Measurements from ENCODE around the gene NBEAL2.

Gene NBEAL2

GRCh38 chr3:47002171-47003055 lies 22.9 kb downstream of the NBEAL2 start:
- no peak for DNase-seq

- DNase-seq, result no peak
Measured at GRCh38 chr3:47003056-47003410, 23.6 kb downstream of the NBEAL2 start.

GRCh38 chr3:47003461-47004368 lies 24.2 kb downstream of the NBEAL2 start:
- no peak for DNase-seq

GRCh38 chr3:47004369-47005211 lies 25.1 kb downstream of the NBEAL2 start:
- no peak for DNase-seq

- no peak for DNase-seq
Measured at GRCh38 chr3:47005212-47006144, 26.0 kb downstream of the NBEAL2 start.

- no peak for DNase-seq
Measured at GRCh38 chr3:47006145-47006651, 26.7 kb downstream of the NBEAL2 start.

- no peak for DNase-seq
Measured at GRCh38 chr3:47007001-47007400, 27.5 kb downstream of the NBEAL2 start.

GRCh38 chr3:47007482-47008233 lies 28.2 kb downstream of the NBEAL2 start:
- no peak for DNase-seq

- no peak for DNase-seq
Measured at GRCh38 chr3:47008234-47008796, 28.8 kb downstream of the NBEAL2 start.

- DNase-seq, result no peak
Measured at GRCh38 chr3:47008851-47009224, 29.4 kb downstream of the NBEAL2 start.

GRCh38 chr3:47009225-47010110 lies 30.0 kb downstream of the NBEAL2 start:
- DNase-seq, result peak; percentile 85 to 92 (median 90)

- DNase-seq, result peak in 1 of 3 experiments; percentile 23
Measured at GRCh38 chr3:47010111-47010712, 30.7 kb downstream of the NBEAL2 start.

GRCh38 chr3:47010910-47011309 lies 31.4 kb downstream of the NBEAL2 start:
- DNase-seq, result no peak

- no peak for DNase-seq
Measured at GRCh38 chr3:47011371-47011770, 31.9 kb downstream of the NBEAL2 start.

GRCh38 chr3:47012342-47013230 lies 33.1 kb downstream of the NBEAL2 start:
- no peak for DNase-seq

GRCh38 chr3:47013231-47013630 lies 33.8 kb downstream of the NBEAL2 start:
- DNase-seq, result no peak

GRCh38 chr3:47014036-47014435 lies 34.6 kb downstream of the NBEAL2 start:
- DNase-seq, result no peak

GRCh38 chr3:47015151-47015550 lies 35.7 kb downstream of the NBEAL2 start:
- DNase-seq, result no peak
